H9 (cell line): ENCODE measurements around the gene PDE4B. TPM values are rescaled to one million over a fixed set of nuclear protein-coding genes. Genes with fewer than 3 reads are reported as not detected.

Experiments
- DNase-seq: peaks from one replicate; pipeline ENCODE4 v3.0.0-alpha.2; 2017
- H2AFZ ChIP-seq: one replicate; pipeline ENCODE4 v1.6.1; 2013; ENCODE audit warnings: mild to moderate bottlenecking, low read length, control low read depth, moderate library complexity
- H2AK5ac ChIP-seq: 2 replicates; pipeline ENCODE4 v1.6.1; 2013; ENCODE audit warnings: low read length, control low read depth, mixed read lengths; ENCODE audit not compliant: insufficient read length
- H2BK120ac ChIP-seq: one replicate; pipeline ENCODE4 v1.6.1; 2013; ENCODE audit warnings: low read depth, mild to moderate bottlenecking, low read length, control low read depth, inconsistent platforms; ENCODE audit not compliant: poor library complexity, severe bottlenecking
- H2BK12ac ChIP-seq: 2 replicates; pipeline ENCODE4 v1.6.1; 2013; ENCODE audit warnings: low read length, control low read depth, mixed read lengths, low read depth; ENCODE audit not compliant: insufficient read length
- H2BK15ac ChIP-seq: 2 replicates; pipeline ENCODE4 v1.6.1; 2013; ENCODE audit warnings: low read depth, low read length, control low read depth
- H2BK20ac ChIP-seq: one replicate; pipeline ENCODE4 v1.6.1; 2013; ENCODE audit warnings: low read depth, mild to moderate bottlenecking, low read length, control low read depth, inconsistent platforms; ENCODE audit not compliant: poor library complexity, severe bottlenecking
- H2BK5ac ChIP-seq: 2 replicates; pipeline ENCODE4 v1.6.1; 2013; ENCODE audit warnings: low read length, control low read depth, mixed read lengths; ENCODE audit not compliant: insufficient read length
- H3K14ac ChIP-seq: 2 replicates; pipeline ENCODE4 v1.6.1; 2013; ENCODE audit warnings: low read length, control low read depth; ENCODE audit not compliant: insufficient read depth
- H3K18ac ChIP-seq: 2 replicates; pipeline ENCODE4 v1.6.1; 2013; ENCODE audit warnings: low read depth, mild to moderate bottlenecking, mixed read lengths, low read length, control low read depth; ENCODE audit not compliant: insufficient read length
- H3K23ac ChIP-seq: 2 replicates; pipeline ENCODE4 v1.6.1; 2013; ENCODE audit warnings: low read length, control low read depth, mixed read lengths, low read depth; ENCODE audit not compliant: insufficient read length
- H3K23me2 ChIP-seq: 2 replicates; pipeline ENCODE4 v1.6.1; 2013; ENCODE audit warnings: low read depth, mild to moderate bottlenecking, mixed read lengths, low read length, control low read depth; ENCODE audit not compliant: insufficient read length, poor library complexity, severe bottlenecking
- H3K27ac ChIP-seq: 2 replicates; pipeline ENCODE4 v1.5.1; 2013; ENCODE audit warnings: low read length, control low read depth, mixed read lengths, low read depth; ENCODE audit not compliant: insufficient read length
- H3K27me3 ChIP-seq: 2 replicates; pipeline ENCODE4 v1.6.1; 2013; ENCODE audit warnings: low read length, control low read depth, inconsistent platforms; ENCODE audit not compliant: insufficient read depth
- H3K4ac ChIP-seq: 2 replicates; pipeline ENCODE4 v1.6.1; 2013; ENCODE audit warnings: low read depth, mild to moderate bottlenecking, control low read depth, inconsistent platforms, low read length, moderate library complexity
- H3K4me1 ChIP-seq: 2 replicates; pipeline ENCODE4 v1.6.1; 2013; ENCODE audit warnings: low read length, control low read depth, inconsistent platforms; ENCODE audit not compliant: insufficient read depth
- H3K4me2 ChIP-seq: 2 replicates; pipeline ENCODE4 v1.6.1; 2013; ENCODE audit warnings: low read length, control low read depth, mixed read lengths; ENCODE audit not compliant: insufficient read length, insufficient read depth
- H3K56ac ChIP-seq: 2 replicates; pipeline ENCODE4 v1.6.1; 2013; ENCODE audit warnings: low read depth, mild to moderate bottlenecking, mixed read lengths, low read length, control low read depth; ENCODE audit not compliant: insufficient read length
- H3K79me1 ChIP-seq: 2 replicates; pipeline ENCODE4 v1.6.1; 2013; ENCODE audit warnings: low read depth, mild to moderate bottlenecking, moderate library complexity, low read length, control low read depth, inconsistent platforms; ENCODE audit not compliant: insufficient read depth, poor library complexity, severe bottlenecking
- H3K79me2 ChIP-seq: 2 replicates; pipeline ENCODE4 v1.6.1; 2013; ENCODE audit warnings: low read length, control low read depth, inconsistent platforms; ENCODE audit not compliant: insufficient read depth
- H3K9ac ChIP-seq: 2 replicates; pipeline ENCODE4 v1.6.1; 2013; ENCODE audit warnings: low read length, control low read depth, mixed read lengths; ENCODE audit not compliant: insufficient read length; ENCODE audit errors: extremely low read depth
- H3K9me3 ChIP-seq: one replicate; pipeline ENCODE4 v1.6.1; 2013; ENCODE audit warnings: low read depth, low read length, inconsistent platforms; ENCODE audit not compliant: control insufficient read depth
- H3T11ph ChIP-seq: one replicate; pipeline ENCODE4 v1.6.1; 2013; ENCODE audit warnings: mild to moderate bottlenecking, low read length, control low read depth, inconsistent platforms
- H4K20me1 ChIP-seq: one replicate; pipeline ENCODE4 v1.6.1; 2013; ENCODE audit not compliant: control insufficient read depth, insufficient read length, insufficient read depth
- H4K5ac ChIP-seq: 2 replicates; pipeline ENCODE4 v1.6.1; 2013; ENCODE audit warnings: low read depth, mild to moderate bottlenecking, mixed read lengths, low read length, control low read depth; ENCODE audit not compliant: insufficient read length
- H4K8ac ChIP-seq: replicated peaks from 2 replicates; pipeline ENCODE4 v1.6.1; 2013; ENCODE audit warnings: low read length, control low read depth, mixed read lengths, low read depth; ENCODE audit not compliant: insufficient read length
- H4K91ac ChIP-seq: 2 replicates; pipeline ENCODE4 v1.6.1; 2013; ENCODE audit warnings: low read depth, mild to moderate bottlenecking, moderate library complexity, mixed read lengths, low read length, control low read depth; ENCODE audit not compliant: insufficient read length
- H3K27ac Mint-ChIP-seq, 3 experiments: 2 replicates in 2 of 3; 3 replicates in 1 of 3; pipeline ENCODE4 v1.8.0; 2020 to 2021; ENCODE audit warnings: mixed read lengths in 3 of 3, mild to moderate bottlenecking in 1 of 3, moderate library complexity in 1 of 3
- H3K27me3 Mint-ChIP-seq: 2 replicates; pipeline ENCODE4 v1.8.0; 2021; ENCODE audit warnings: low read depth, mild to moderate bottlenecking, moderate library complexity, mixed read lengths
- H3K36me3 Mint-ChIP-seq, 3 experiments: 2 replicates in 2 of 3; 3 replicates in 1 of 3; pipeline ENCODE4 v1.8.0; 2020 to 2021; ENCODE audit warnings: low read depth in 3 of 3, mixed read lengths in 3 of 3; ENCODE audit not compliant: insufficient read depth in 1 of 3
- H3K4me1 Mint-ChIP-seq, 2 experiments: 2 replicates each; pipeline ENCODE4 v1.8.0; 2020; ENCODE audit warnings: mixed read lengths in 2 of 2
- H3K4me3 Mint-ChIP-seq, 2 experiments: 2 replicates in 1 of 2; 3 replicates in 1 of 2; pipeline ENCODE4 v1.8.0; 2020 to 2021; ENCODE audit warnings: mild to moderate bottlenecking in 2 of 2, mixed read lengths in 2 of 2, moderate library complexity in 1 of 2
- H3K9me3 Mint-ChIP-seq, 2 experiments: 2 replicates in 1 of 2; 3 replicates in 1 of 2; pipeline ENCODE4 v1.8.0; 2020; ENCODE audit warnings: mild to moderate bottlenecking in 2 of 2, mixed read lengths in 2 of 2, moderate library complexity in 1 of 2
- WGBS: extraction: QIAGEN DNeasy Blood & Tissue Kit; methylation state at CpG from one replicate; pipeline ENCODE4 v1.1.7; 2013; ENCODE audit warnings: missing lambda C conversion rate, low lambda C conversion rate, mixed read lengths; ENCODE audit not compliant: insufficient read length; ENCODE audit errors: extremely low coverage; 5-methylcytosine and 5-hydroxymethylcytosine counted together
- total RNA-seq: library from RNA; stranded (reverse); gene quantifications from 2 replicates; pipeline ENCODE4 v1.2.1, GENCODE V29; 2021
- TF ChIP-seq, protein P1 (sequence below): fragments of 200-600 bp; sonication (generic); conservative IDR thresholded peaks from 3 replicates; pipeline ENCODE4 v1.8.0; 2021; ENCODE audit warnings: antibody characterized with exemption, mild to moderate bottlenecking

PDE4B gene
- total RNA-seq, 1 experiment from 2014 or later: 19.8 TPM

GRCh38 chr1:65840683-65841082 lies 48.0 kb downstream of the PDE4B start:
- TF ChIP-seq, protein P1, sequence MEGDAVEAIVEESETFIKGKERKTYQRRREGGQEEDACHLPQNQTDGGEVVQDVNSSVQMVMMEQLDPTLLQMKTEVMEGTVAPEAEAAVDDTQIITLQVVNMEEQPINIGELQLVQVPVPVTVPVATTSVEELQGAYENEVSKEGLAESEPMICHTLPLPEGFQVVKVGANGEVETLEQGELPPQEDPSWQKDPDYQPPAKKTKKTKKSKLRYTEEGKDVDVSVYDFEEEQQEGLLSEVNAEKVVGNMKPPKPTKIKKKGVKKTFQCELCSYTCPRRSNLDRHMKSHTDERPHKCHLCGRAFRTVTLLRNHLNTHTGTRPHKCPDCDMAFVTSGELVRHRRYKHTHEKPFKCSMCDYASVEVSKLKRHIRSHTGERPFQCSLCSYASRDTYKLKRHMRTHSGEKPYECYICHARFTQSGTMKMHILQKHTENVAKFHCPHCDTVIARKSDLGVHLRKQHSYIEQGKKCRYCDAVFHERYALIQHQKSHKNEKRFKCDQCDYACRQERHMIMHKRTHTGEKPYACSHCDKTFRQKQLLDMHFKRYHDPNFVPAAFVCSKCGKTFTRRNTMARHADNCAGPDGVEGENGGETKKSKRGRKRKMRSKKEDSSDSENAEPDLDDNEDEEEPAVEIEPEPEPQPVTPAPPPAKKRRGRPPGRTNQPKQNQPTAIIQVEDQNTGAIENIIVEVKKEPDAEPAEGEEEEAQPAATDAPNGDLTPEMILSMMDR: no peak
- Histone ChIP-seq H4K91ac (no peak overlapping the region), H2BK20ac (no peak overlapping the region), H3K14ac (no peak overlapping the region), H3K27me3 (no peaks in the 10 kb centered on the region), H3K23me2 (no peaks in the 10 kb centered on the region), H2AFZ (no peak overlapping the region), H3K79me1 (no peaks in the 10 kb centered on the region), H2BK12ac (no peak overlapping the region), H2BK120ac (no peak overlapping the region), H3K23ac (no peak overlapping the region), H3K4ac (no peak overlapping the region), H3K4me2 (no peak overlapping the region), H3T11ph (no peak overlapping the region), H2AK5ac (no peak overlapping the region), H4K20me1 (no peaks in the 10 kb centered on the region), H3K4me1 (no peaks in the 10 kb centered on the region), H3K56ac (no peak overlapping the region), H2BK5ac (no peak overlapping the region), H3K18ac (no peak overlapping the region), H4K8ac (no peak overlapping the region), H4K5ac (no peak overlapping the region), H3K79me2 (no peaks in the 10 kb centered on the region), H2BK15ac (no peak overlapping the region), H3K9me3 (no peaks in the 10 kb centered on the region), H3K9ac (no peak overlapping the region), H3K27ac (no peak overlapping the region)
- H3K36me3 Mint-ChIP-seq: no peaks in the 10 kb centered on the region
- WGBS: no CpG with 5 or more reads among the region's 7 CpGs
- DNase-seq: no peak
- no peak overlapping the region for H3K27ac Mint-ChIP-seq
- no peak overlapping the region for H3K4me3 Mint-ChIP-seq
- H3K27me3 Mint-ChIP-seq: peaks cover 2% of the 10 kb centered on the region; the same call in 1 of the 2 replicates
- no peaks in the 10 kb centered on the region for H3K4me1 Mint-ChIP-seq
- no peaks in the 10 kb centered on the region for H3K9me3 Mint-ChIP-seq
